ENCODE measurements around the gene NRG3. TPM values are rescaled to one million over a fixed set of nuclear protein-coding genes. Genes with fewer than 3 reads are reported as not detected.
A peak's percentile ranks its signal among the peaks of the same experiment; 100 is the strongest.

The NRG3 gene
- total RNA-seq (under 1 TPM in 4 of 6 donors, not detected in 2; 0.14 to 0.34 (median 0.24) TPM), polyA plus RNA-seq (under 1 TPM; 0.19 to 0.59 TPM)

GRCh38 chr10:81874875-81875466 is at the start of gene NRG3:
TSS of gene NRG3 (plus strand) at chr10:81875194.
- intact Hi-C loops (cut with DNase I), result no loop called here
- Histone ChIP-seq H3K27me3 (peaks cover 0 to 27% (median 0%) of the 10 kb centered on the region in 4 donors), H3K4me1 (peaks cover 0 to 6% (median 0%) of the 10 kb centered on the region in 3 donors), H3K27ac (no peak within 1 kb of the TSS), H3K4me3 (peak within 1 kb of the TSS; percentile 4 to 48 (median 26)), H3K36me3 (no peaks in the 10 kb centered on the region), H3K9me3 (no peaks in the 10 kb centered on the region)
- WGBS, 2 donors, result 1% methylated on average over 54 to 90 of the region's 95 CpGs
- peak in 1 of 6 donors; percentile 14 for DNase-seq
- peak in 3 of 4 donors; percentile 20 to 47 (median 29) for ATAC-seq
- no peak for FAIRE-seq
- TF ChIP-seq CTCF (IDR thresholded peaks at IDR 0.05), result no peak

- H3K27me3 ChIP-seq, result no peaks in the 10 kb centered on the region
- intact Hi-C loops (cut with DNase I), result no loop called here
- TF ChIP-seq CTCF (IDR thresholded peaks at IDR 0.05), result no peak
- H3K4me3 ChIP-seq, result no peak overlapping the region
- H3K9me3 ChIP-seq, result no peaks in the 10 kb centered on the region
- 41 to 58% methylated on average over 4 of the region's 4 CpGs for WGBS, 2 donors
- DNase-seq, result no peak
- no peak for ATAC-seq
- no peak for FAIRE-seq
- H3K27ac ChIP-seq, result no peak overlapping the region
- no peaks in the 10 kb centered on the region for H3K4me1 ChIP-seq
- H3K36me3 ChIP-seq, result no peaks in the 10 kb centered on the region
Observed at GRCh38 chr10:81828251-81828650, 46.7 kb upstream of the NRG3 start.

DNA sequence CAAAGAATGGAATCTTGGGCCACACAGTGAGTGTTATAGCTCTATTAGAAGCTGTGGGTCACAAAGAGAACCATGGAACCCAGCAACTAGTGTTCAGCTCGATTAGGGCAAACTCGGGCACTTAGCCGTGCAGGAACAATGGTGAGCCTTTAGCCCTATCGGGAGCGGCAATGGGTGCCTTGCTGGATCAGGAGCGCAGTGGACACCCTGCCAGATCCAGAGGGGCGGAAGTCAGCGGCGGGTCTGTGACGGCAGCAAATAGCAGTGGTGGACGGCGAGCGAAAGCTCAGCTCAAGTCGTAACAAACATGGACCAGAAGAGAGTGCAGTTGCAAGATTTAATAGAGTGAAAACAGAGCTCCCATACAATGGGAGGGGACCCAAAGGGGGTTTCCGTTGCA is 43.9 kb upstream of the NRG3 start:
- ATAC-seq (no peak), DNase-seq (peak in 1 of 6 donors; percentile 34), FAIRE-seq (no peak)
- no peak overlapping the region for H3K27ac ChIP-seq
- H3K4me1 ChIP-seq, result no peaks in the 10 kb centered on the region
- no peaks in the 10 kb centered on the region for H3K27me3 ChIP-seq
- H3K9me3 ChIP-seq, result no peaks in the 10 kb centered on the region
- no peak overlapping the region for H3K4me3 ChIP-seq
- intact Hi-C loops (cut with DNase I), result no loop called here
- no peaks in the 10 kb centered on the region for H3K36me3 ChIP-seq
- no peak for TF ChIP-seq CTCF (IDR thresholded peaks at IDR 0.05)
- 76 to 92% methylated on average over 15 of the region's 15 CpGs for WGBS, 2 donors

DNA sequence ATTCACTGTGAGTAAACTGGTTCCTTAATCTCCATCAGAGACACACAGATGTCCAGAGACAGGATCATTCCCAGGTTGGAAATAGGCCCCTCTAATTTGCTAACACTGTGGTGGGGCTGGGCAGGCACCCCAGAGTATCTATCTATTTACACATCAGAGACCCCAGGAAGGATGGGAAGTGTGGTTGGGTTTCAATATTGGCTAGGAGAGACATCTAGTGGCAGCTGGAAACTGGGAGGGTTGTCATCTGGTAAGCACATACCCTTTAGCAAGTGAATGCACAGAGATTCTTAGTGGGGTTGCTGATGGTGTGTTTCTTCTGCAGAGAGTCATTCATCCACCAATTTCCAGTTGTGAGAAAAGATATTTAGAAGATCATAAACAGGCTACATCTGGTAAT is 36.0 kb upstream of the NRG3 start:
- DNase-seq, result no peak
- no peak for FAIRE-seq
- Histone ChIP-seq H3K27me3 (no peaks in the 10 kb centered on the region), H3K4me1 (no peaks in the 10 kb centered on the region), H3K4me3 (no peak overlapping the region), H3K9me3 (no peaks in the 10 kb centered on the region), H3K27ac (no peak overlapping the region), H3K36me3 (no peaks in the 10 kb centered on the region)
- TF ChIP-seq CTCF (IDR thresholded peaks at IDR 0.05), result no peak
- no peak for ATAC-seq
- intact Hi-C loops (cut with DNase I), result no loop called here

GRCh38 chr10:81843042-81843441 is 32.0 kb upstream of the NRG3 start:
- Histone ChIP-seq H3K4me1 (no peaks in the 10 kb centered on the region), H3K27me3 (no peaks in the 10 kb centered on the region), H3K4me3 (no peak overlapping the region), H3K36me3 (no peaks in the 10 kb centered on the region), H3K9me3 (no peaks in the 10 kb centered on the region), H3K27ac (no peak overlapping the region)
- WGBS, 2 donors, result 67 to 85% methylated on average over 2 of the region's 2 CpGs
- ATAC-seq (no peak), FAIRE-seq (no peak), DNase-seq (no peak)
- no peak for TF ChIP-seq CTCF (IDR thresholded peaks at IDR 0.05)
- intact Hi-C loops (cut with DNase I), result no loop called here
